Esophagus muscularis mucosa (tissue), 4 donors: ENCODE results near the gene FFAR1. TPM values are rescaled to one million over a fixed set of nuclear protein-coding genes. Genes with fewer than 3 reads are reported as not detected.

ENCODE experiments used
- DNase-seq: peaks from one replicate; pipeline ENCODE4 v3.0.0-alpha.2; 2017; ENCODE audit errors: extremely low spot score
- H3K27ac ChIP-seq, 4 donors: fragments of 200-600 bp; sonication (generic); replicated peaks in 1 of 4; 1 replicate in 3 of 4; 2 replicates in 1 of 4; pipeline ENCODE4 v1.5.1; 2016 to 2019; ENCODE audit warnings: mild to moderate bottlenecking in 1 of 4
- H3K27me3 ChIP-seq, 4 donors: fragments of 200-600 bp; sonication (generic); one replicate each; pipeline versions ENCODE4 v1.5.1 to v1.6.0; 2016 to 2019
- H3K36me3 ChIP-seq, 4 donors: fragments of 200-600 bp; sonication (generic); one replicate each; pipeline ENCODE4 v1.5.1; 2016 to 2019
- H3K4me1 ChIP-seq, 4 donors: fragments of 200-600 bp; sonication (generic); one replicate each; pipeline ENCODE4 v1.5.1; 2016 to 2019
- H3K4me3 ChIP-seq, 4 donors: fragments of 200-600 bp; sonication (generic); 1 replicate in 2 of 4; 2 replicates in 2 of 4; pipeline ENCODE4 v1.5.1; 2016 to 2019; ENCODE audit warnings: mild to moderate bottlenecking in 4 of 4, moderate library complexity in 1 of 4
- H3K9me3 ChIP-seq, 4 donors: fragments of 200-600 bp; sonication (generic); 1 replicate in 3 of 4; 2 replicates in 1 of 4; pipeline ENCODE4 v1.5.1; 2016 to 2019
- CTCF ChIP-seq, 3 experiments: fragments of 200-600 bp in 2 of 3; fragments of 450-650 bp in 1 of 3; sonication (generic) in 2 of 3; IDR thresholded peaks; one replicate each; pipeline ENCODE4 v1.5.1; 2017 to 2019; ENCODE audit warnings: antibody characterized with exemption in 3 of 3, mild to moderate bottlenecking in 2 of 3, moderate library complexity in 1 of 3
- EP300 ChIP-seq: sonication (generic); formaldehyde crosslinking; IDR thresholded peaks from one replicate; pipeline ENCODE4 v1.6.1; 2017; ENCODE audit warnings: antibody characterized with exemption
- POLR2A ChIP-seq: fragments of 450-650 bp; IDR thresholded peaks from one replicate; pipeline ENCODE4 v1.6.1; 2017; ENCODE audit warnings: antibody characterized with exemption, moderate library complexity, mild to moderate bottlenecking, low read depth
- POLR2AphosphoS5 ChIP-seq, 2 donors: sonication (generic); formaldehyde crosslinking; IDR thresholded peaks; one replicate each; pipeline ENCODE4 v1.6.1; 2017; ENCODE audit warnings: antibody characterized with exemption in 2 of 2
- WGBS: methylation state at CpG from one replicate; pipeline ENCODE4 v1.1.5; 2018; 5-methylcytosine and 5-hydroxymethylcytosine counted together
- intact Hi-C: fragments of 100-400 bp; cut with DNase I; formaldehyde crosslinking; loops from one replicate; pipeline ENCODE4 v1.15.1; 2023
- total RNA-seq, 4 donors: library from RNA; depleted of rRNA; stranded (reverse); fragments of >200 nt; gene quantifications; one replicate each; pipeline versions ENCODE4 v1.1.0 to v1.2.1, GENCODE V29; 2016

Gene FFAR1
- total RNA-seq, 4 donors from 2014 or later: not detected

GRCh38 chr19:35388277-35389054 lies 40.8 kb downstream of the FFAR1 start:
- 76% methylated on average over 6 of the region's 6 CpGs for whole genome bisulfite sequencing
- DNase-seq: peak; percentile 91
- peaks cover 0 to 14% (median 0%) of the 10 kb centered on the region in 4 donors for H3K27me3 ChIP-seq
- TF ChIP-seq EP300 (no peak), POLR2A (no peak), POLR2AphosphoS5 (IDR thresholded peaks at IDR 0.05) (no peak), CTCF (IDR thresholded peaks at IDR 0.05) (no peak)
- intact Hi-C loops: no loop called here
- H3K4me1 ChIP-seq: no peaks in the 10 kb centered on the region
- no peak overlapping the region for H3K27ac ChIP-seq
- H3K9me3 ChIP-seq: no peaks in the 10 kb centered on the region
- no peak overlapping the region for H3K4me3 ChIP-seq
- H3K36me3 ChIP-seq: no peaks in the 10 kb centered on the region

- no peaks in the 10 kb centered on the region for H3K4me1 ChIP-seq
- 57% methylated on average over 6 of the region's 6 CpGs for WGBS
- no peak overlapping the region for H3K4me3 ChIP-seq
- DNase-seq: peak; percentile 72
- H3K27me3 ChIP-seq: peaks cover 0 to 10% (median 0%) of the 10 kb centered on the region in 4 donors
- intact Hi-C loops: no loop called here
- H3K36me3 ChIP-seq: no peaks in the 10 kb centered on the region
- no peak overlapping the region for H3K27ac ChIP-seq
- TF ChIP-seq POLR2AphosphoS5 (IDR thresholded peaks at IDR 0.05) (no peak), EP300 (no peak), POLR2A (no peak), CTCF (IDR thresholded peaks at IDR 0.05) (no peak)
- no peaks in the 10 kb centered on the region for H3K9me3 ChIP-seq
Measured at GRCh38 chr19:35389192-35389861, 41.6 kb downstream of the FFAR1 start.

- WGBS: 59% methylated on average over 5 of the region's 5 CpGs
Measured at GRCh38 chr19:35392742-35393715, 45.3 kb downstream of the FFAR1 start.

More at GRCh38 chr19:35392742-35393715, 45.3 kb downstream of the FFAR1 start:
- no peak overlapping the region for H3K27ac ChIP-seq
- H3K4me1 ChIP-seq: no peaks in the 10 kb centered on the region
- TF ChIP-seq EP300: no peak
- no peak for TF ChIP-seq CTCF (IDR thresholded peaks at IDR 0.05)
- no peak for TF ChIP-seq POLR2A
- TF ChIP-seq POLR2AphosphoS5 (IDR thresholded peaks at IDR 0.05): no peak
- H3K36me3 ChIP-seq: no peaks in the 10 kb centered on the region
- no peak overlapping the region for H3K4me3 ChIP-seq
- DNase-seq: peak; percentile 37
- intact Hi-C loops: no loop called here
- no peaks in the 10 kb centered on the region for H3K9me3 ChIP-seq
- peaks cover 0 to 9% (median 0%) of the 10 kb centered on the region in 4 donors for H3K27me3 ChIP-seq
